ENCODE results near the gene MVD.
"Not testable (repeated sequence)": the region's sequence is repeated elsewhere in the genome, so short reads cannot be mapped to it uniquely, and the experiment has no call there.

MVD gene

DNA sequence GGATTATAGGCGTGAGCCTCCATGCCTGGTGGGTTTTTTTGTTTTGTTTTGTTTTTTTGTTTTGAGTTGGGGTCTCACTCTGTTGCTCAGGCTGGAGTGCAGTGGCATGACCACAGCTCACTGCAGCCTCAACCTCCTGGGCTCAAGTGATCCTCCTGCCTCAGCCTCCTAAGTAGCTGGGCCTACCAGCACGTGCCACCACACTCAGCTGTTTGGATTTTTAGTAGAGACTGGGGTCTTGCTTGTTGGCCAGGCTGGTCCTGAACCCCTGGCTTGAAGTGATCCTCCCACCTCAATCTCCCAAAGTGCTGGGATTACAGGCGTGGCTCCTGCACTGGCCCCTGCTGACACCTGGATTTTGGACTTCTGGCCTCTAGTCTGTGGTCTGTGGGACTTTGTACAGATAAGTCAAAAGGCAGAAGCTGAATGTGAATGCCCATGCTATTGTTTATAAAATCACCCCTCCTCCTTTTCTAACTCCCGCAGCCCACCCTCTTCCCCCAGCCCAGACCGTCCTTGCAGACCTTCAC, 17.7 kb upstream of the MVD start:
- no peak for DNase-seq

DNA sequence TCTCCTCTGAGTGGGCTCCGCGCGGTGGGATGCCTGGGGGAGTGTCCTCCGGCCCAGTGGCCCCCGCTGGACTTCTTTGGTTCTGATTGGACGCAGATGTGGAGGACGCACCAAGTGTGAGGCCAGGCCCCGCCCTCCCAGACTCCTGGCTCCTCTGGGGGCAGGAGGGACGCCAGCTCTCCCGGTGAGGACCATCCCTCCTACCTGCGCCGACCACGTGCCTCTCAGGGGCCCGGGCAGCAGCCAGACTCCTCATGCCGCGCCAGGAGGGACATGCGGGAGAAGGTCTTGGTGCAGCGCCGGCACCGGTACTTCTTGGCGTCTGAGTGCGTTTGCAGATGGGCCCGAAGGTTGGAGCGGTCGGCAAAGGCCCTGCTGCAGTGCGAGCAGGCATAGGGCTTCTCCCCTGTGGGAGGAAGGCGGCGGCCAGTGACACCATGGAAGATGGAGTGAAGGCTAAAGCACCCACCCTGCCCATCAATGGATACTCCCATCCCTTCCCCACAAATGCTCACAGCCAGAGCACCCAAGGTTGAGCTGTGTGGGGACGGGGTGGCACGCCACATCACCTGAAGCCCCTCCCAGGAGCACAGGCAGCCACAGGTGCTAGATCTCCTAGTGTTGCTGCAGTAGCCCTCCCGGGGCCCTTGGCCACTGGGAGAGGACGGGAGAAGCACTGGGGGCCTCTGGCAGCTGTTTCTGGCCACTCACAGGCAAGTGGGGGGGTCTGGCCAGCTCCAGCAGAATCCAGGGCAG, 15.5 kb upstream of the MVD start:
- no peak for DNase-seq

DNA sequence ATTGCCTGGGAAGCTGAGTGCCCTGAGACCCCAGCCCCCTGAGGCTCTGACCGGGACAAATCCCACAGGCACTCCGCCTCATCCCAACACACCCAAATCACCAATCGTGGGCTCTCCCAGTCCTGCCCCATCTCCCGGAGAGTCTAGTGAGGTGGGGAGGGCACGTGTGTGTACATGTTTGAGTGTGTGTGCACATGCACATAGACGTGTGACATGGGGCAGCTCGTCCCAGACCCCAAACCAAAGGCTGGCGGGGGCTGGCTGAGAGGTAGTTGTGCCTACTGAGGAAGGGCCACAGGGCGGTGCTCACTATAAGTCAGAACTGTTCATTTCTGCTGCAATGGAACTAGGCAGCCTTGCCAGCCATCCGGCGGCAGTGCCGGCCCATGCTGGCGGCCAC, 14.8 kb upstream of the MVD start:
- DNase-seq: no peak

DNA sequence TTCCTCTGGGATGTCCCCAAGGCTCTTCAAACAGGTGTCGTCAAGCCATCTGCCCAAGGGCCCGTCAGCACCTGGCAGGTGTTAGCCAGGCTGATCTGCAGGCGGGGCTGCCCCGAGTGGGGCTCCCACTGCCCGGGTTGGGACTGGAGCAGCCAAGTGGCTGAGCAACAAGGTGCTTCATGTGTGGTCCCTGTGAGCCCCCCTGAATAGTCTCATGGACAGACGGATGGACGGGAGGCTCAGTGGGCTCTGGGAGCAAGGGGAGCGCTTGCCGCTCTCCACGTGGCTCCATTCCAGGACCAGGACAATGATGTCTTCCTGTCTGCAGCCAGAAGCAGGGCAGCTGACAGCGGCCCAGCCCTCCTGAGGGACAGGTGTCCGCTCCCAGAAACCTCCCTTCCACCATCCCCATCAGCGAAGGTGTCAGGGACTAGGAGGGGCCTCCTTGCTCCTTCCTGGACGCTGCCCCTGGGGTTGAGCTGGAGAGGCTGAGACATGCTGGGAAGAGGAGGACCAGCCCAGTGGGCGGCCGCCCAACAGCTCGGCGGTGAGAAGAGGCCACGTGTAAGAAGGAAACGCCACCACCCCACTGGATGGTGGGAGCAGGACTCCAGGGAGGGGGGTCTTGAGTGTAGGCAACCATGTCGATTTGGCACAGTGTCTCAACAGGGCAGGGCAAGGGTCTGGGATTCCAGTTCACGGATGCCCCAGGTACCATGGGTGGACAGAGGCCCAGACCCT, 13.8 kb upstream of the MVD start:
- DNase-seq: no peak

DNA sequence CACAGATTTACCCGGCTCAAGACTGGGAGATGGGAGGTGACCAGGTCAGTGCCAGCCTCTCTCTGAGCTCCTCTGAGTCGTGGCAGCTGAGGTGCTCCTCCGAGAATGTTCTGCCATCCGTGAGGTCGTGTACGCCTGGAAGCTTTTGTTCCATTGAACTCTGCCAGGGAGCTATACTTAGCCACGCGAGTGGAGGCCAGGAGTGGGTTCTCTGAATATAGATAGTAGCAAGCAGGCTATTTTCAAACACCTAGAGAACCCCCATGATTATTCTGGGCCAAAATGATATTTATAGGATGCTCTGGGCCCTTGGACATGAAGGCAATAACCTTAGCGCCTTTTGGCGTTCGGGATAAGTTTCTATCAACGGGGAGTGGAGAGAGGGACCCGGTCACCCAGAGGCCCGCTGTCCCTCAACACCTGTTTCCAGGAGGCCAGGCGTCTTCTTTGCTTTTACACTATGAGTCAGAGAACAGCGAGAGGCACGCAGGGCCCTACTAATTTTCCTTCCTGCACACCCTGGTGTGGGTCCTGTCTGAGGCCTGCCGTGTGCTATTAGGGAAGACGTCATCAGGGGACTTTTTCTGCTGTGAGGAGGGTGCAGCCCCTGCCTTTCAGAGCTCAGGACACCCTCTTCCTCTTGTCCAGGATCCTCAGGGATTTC, 11.0 kb upstream of the MVD start:
- no peak for DNase-seq

DNA sequence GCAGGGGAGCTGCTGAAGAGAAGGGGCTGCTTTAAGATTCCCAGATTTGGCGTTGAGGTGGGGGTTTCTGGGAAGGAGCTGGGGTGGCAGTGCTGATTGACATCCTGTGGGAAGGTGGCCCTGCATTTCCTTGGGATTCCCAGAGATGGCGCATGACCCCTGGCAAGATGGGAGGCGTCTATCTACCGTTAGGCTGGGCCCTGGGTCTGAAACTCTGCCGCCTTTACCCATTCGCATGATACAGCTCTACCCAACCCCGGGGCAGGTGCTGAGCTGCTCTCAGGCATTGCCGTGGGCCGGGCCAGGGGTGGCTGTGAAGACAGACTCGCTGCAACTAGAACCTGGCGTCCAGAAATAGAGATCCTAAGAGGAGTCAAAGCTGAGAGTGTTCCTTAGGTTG, 9.9 kb upstream of the MVD start:
- no peak for DNase-seq

DNA sequence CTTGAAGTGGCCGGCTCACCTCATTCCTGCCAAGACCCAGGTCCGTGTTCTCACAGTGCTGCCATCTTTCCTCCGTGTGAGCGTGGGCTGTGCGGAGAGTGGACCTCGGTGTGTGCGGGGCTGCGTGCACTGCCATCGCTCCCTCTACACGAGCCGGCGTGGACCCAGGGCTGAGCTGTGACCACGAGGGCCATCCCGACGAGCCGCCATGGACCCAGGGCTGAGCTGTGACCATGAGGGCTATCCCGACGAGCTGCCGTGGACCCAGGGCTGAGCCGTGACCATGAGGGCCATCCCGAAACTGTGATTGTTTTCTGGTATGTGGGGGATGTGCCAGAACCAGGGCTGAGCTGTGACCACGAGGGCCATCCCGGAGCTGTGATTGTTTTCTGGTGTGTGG, 8.9 kb upstream of the MVD start:
- DNase-seq: no peak

DNA sequence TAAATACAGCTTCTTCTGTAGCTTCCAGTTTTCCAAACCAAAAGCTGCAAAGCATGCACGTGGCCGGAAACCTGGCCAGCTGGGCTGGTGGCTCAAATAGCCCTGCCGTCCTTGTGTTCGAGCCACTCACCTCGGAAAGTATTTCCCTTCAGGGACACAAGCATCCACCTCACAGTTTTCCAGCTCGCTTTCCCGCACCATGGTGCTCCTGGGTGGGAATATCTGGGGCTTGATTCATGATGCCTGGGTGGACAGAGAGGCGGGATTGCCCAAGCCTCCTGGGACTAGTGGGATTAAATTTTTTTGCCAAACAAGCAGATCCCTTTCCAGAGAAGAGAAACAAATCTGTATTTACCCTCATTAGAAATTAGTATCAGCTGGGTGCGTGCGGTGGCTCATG, 7.1 kb upstream of the MVD start:
- DNase-seq: no peak

DNA sequence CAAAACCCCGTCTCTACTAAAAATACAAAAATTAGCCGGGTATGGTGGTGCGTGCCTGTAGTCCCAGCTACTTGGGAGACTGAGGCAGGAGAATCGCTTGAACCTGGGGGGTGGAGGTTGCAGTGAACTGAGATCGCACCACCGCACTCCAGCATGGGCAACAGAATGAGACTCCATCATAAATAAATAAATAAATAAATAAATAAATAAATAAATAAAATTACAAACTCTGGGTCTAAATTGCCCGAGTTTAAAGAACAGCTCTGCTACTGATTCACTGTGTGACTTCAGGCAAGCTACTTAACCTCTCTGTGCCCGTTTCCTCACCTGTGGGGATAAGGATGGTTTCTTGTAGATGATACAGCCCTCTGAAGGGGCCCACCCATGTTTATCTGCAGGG, 6.6 kb upstream of the MVD start:
- DNase-seq: not testable (repeated sequence)

DNA sequence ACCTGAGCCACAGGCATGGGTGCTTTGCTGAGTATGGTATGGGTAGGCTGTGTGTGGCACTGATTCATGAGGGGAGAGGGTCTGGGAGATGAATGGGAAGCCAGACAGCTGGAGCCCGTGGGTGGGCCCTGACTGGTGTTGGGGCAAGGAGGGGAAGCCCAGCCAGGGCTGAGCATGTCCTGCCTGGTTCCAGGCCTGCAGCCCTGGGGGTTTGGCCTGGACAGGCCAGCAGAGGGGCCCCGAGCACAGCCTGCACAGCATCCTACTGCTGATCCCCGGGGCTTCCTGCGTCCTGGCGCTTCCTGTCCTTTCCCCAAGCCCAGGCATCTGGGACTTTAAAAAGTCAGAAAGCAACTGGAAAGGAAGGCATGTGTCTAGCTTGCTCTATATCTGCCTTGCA, 4.6 kb upstream of the MVD start:
- DNase-seq: no peak

DNA sequence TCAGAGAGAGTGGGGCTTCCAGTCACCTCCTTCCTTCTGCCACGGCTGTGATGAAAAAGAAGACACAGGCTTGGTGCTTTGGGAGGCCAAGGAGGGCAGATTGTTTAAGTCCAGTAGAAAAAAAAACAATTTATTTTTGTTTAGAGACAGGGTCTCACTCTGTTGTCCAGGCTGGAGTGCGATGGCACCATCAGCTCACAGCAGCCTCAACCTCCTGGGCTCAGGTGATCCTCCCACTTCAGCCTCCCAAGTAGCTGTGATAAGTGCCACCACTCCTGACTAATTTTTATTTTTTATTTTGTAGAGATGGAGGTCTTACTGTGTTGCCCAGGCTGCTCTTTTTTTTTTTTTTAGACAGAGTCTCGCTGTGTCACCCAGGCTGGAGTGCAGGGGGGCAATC, 2.7 kb upstream of the MVD start:
- no peak for DNase-seq

DNA sequence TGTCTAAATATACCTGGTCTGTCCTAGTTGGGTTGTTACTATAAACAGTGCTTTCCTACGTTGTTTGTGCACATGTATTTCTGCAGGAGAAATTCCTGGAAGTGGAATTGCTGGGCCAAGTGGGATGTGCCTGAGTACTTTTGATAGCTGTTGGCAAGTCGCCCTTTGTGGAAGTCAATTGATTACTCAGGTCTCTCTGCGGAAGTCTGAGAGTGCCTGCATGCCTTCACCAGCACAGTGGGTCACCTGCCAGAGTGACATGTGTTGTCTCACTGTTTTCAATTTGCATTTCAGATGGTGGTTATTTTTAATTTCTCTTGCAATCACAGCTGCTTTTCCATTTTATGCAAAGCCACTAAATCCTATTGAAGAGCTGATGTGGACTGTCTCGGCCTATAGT, 2.3 kb upstream of the MVD start:
- no peak for DNase-seq

DNA sequence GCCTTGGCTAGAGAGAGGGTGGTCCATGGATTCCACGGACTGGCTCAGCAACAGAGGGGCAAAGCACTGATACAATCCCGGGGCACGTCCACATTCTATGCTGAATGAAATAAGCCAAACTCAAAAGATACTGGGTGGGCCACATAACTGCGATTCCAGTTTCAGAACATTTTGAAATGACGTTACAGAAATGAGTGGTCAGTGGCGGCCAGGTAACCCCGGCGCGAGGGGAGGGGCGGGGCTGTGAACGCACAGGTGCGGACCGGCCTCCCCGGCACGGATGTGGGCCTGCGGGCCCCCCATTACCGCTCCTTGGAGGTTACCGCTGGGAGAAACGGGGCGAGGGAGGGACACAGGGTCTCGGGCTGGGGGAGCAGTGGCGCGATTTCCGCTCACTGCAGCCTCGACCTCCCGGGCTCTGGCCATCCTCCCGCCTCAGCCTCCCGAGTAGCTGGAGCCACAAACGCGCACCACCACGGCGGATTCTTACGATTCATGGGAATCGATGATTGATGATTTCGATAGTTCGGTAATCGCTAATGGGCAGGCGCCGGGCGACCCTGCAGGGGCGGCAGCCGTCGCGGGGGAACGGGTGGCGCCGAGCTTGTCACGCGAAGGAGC, 559 bp downstream of the MVD start:
- DNase-seq: no peak

DNA sequence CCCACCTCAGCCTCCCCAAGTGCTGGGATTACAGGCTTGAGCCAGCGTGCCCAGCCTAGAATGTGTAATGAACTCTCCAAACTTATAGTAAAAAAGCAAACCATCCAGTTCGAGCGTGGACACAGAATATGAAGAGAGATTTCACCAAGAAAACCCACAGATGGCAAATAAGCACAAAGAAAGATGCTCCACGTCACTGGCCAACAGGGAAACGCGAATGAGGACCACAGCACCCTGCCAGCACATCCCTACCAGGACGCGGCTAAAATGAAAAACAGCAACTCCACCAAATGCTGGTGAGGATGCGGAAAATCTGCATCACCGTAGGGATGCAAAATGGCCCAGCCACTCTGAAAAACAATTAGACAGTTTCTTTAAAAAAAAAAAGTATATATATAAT, 1.4 kb downstream of the MVD start:
- DNase-seq: no peak

DNA sequence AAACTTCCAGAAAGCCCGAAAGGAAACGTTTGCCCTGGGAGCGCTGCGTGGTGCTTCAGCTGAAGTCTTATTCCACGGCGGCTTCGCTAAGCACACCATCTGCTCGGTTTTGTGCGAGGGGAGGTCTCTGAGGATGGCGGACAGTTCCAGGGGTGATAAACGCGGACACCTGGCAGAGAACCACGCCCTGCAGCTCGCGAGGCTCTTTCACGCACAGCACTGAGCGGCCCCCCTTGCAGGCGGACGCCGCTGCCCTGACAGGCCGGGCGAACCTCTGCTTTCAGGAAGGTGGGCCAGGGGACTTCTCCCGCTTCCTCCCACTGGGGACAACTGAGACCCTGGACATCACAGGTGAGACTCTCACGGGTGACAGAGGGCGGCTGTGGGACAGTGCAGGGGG, 3.7 kb downstream of the MVD start:
- DNase-seq: no peak

DNA sequence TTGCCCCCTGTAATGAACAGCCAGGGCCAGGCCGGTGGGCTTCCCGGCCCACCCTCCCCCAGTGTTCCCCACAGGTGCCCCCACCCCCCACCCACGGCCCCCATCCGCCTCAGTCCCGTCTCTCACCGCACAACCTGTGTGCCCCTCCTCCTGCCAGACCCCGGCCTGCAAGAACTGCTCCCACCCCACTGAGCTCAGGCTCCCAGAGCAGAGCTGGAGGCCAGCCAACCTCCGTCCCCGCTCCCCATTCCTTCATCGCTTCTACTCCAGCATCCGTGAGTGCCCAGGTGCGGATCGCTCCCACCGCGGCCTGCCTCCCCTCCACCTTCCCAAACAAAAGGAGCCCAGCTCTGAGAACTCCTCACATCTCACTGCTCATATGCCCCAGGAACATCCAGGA, 4.2 kb downstream of the MVD start:
- no peak for DNase-seq

DNA sequence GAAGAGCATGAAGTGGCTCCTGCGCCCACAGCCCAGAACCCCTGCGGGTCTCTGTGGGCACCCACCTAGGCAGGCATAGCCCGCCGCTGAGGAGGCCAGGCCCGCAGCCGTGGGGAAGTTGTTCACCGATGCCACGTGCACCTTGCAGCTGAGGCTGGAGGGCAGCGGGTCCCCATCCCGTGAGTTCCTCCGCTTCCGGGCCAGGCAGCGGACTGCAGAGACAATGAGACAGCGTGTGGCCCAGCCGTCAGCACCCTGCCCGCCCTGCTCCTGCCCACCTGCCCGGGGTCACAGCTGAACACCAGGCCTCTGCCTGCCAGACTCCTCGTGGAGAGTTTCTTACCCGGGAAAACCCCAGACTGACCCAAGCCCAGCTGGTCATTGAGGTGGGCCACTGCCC, 5.5 kb downstream of the MVD start:
- DNase-seq: no peak

DNA sequence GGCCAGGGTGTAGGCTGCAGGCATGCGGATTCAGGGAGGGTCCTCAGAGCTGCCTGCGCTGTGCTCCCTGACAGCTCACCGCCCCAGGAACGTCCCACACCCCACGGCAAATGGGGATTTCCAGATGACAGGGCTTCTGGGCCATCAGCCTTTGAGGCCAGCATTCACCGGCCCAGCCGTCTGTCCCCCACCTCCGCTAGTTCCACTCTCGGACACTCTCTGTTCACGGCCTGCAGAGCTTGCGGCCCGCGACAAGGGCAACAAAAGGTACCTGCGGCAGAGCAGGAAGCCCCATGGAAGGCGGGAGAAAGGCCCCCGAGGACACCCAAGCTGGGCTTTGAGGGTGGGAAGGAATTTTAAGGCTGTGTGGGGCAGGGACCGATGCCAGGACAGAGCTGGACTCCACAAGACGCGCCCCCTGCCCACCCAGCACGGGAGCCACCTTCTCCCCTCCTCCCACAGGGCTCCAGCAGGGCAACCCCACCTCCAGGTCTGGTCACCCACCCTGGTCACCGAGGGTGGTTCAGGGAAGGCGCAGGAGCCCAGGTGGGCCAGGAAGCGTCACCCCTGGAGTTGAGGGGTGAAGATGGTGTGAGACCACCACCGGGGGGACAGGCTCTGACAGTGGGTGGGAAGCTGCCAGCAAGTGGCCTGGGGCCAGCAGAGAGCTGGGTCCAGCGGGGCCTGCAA, 6.5 kb downstream of the MVD start:
- no peak for DNase-seq

DNA sequence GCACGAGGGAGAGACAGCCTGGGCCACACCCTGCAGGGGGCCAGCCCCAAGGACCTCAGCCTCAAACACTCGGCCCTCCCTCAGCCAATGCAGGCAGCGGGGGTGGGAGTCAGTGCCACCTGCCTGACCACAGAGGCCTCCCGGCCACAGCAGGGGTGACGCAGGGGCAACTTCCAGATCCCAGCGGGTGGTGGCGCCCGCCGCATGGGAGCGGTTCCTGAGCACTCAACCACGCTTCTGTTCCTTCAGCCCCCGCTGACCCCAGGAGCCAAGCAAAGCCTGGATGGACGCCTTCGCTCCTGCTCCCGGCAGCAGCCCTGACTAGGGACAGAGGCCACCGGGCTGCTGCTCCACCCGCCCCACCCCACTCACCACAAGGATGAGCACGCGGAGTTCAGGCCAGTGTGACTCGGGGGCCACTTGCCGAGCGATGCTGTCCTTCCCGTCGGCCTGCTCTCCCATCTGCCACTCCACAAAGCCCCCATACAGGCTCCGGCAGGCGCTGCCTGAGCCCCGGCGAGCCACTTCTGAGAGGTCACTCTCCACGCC, 7.1 kb downstream of the MVD start:
- peak; percentile 42 for DNase-seq

DNA sequence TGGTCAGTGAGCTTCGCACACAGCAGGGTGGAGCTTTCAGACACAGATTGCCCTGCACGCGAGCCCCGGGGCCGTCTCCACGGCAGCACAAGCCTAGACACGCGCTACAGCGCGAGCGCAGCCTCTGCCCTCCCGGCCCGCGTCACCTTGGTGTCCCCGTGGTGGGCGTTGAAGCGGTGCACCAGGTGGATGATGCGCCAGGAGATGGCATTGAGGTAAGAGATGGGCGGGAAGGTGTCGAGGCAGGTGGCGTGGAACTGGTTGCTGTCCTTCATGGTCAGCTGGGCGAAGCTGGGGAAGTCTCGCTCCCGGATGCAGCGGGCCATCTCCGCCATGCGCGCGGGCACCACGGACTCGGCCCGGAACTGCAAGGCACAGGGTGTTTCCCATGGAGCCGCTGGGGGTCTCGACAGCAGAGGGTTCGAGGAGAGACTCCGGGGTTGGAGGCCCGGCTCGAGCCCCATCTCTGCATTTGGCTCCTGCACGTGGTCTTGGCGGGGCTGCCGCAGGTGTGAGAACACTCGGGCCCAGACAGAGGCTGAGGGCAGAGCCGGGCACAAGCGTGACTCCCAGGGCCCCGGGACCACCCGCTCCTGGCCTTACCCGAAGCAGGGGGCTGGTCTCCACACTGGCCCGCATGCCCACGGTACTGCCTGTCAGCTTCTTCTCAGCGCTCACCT, 7.7 kb downstream of the MVD start:
- no peak for DNase-seq

DNA sequence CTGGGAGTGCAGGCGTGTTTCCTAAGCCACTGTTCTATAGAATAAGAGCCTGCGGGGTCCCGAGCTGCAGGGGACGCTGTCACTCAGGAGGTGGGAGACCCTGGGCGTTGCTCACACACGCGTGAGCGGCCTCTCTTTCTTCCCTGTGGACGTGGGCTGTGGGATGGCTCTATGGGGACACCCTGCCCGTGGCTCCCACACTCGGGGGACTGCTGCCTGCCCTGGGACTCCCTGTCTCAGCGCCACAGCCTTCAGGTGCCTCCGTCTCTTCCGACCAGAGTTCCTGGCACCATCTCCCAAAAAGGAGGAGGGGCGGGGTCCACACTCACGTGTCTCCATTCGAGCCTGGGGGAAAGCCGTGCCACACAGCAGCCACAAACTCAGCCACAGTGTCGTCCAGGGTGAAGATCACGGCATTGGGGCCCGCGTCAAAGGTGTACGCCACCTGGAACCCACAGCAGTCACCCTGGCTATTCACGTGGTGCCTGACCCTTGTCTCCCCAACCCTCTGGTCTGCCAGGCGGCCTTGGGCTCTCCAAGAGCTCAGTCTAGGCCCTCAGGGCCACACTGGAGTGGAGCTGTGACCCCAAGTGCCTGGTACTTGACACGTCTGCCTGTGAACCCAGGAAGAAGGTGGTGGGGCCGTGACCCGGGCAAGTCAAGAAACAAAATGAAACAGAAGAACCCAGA, 8.4 kb downstream of the MVD start:
- DNase-seq: no peak

Data from MV-4-11 (cell line).